PC-3 (cell line): ENCODE data around the gene ARL4D. TPM values are rescaled to one million over a fixed set of nuclear protein-coding genes. Genes with fewer than 3 reads are reported as not detected.

Experiments used
- ATAC-seq: fragments of 200-7000 bp; cut with Tn5 transposase; 2 replicates; pipeline ENCODE4 v1.9.1; 2020; ENCODE audit warnings: mild to moderate bottlenecking, moderate library complexity
- BruUV-seq: library from RNA; stranded (reverse); fragments of 400-500 nt; replicated peaks from 2 replicates; lab custom pipeline; 2021; lab: Mats Ljungman, UMichigan
- CTCF ChIA-PET: fragments of 300-600 bp; sonication (Branson Sonifier 250); formaldehyde crosslinking; loops from one replicate; lab custom pipeline; 2022; ENCODE audit warnings: antibody characterized with exemption; lab: Charles Lee
- POLR2A ChIA-PET: fragments of 300-600 bp; sonication (Branson Sonifier 250); formaldehyde crosslinking; loops from one replicate; lab custom pipeline; 2022; ENCODE audit warnings: antibody characterized with exemption; ENCODE audit not compliant: unreplicated experiment; lab: Charles Lee
- DNase-seq: peaks from one replicate; pipeline ENCODE4 v3.0.0-alpha.2; 2015
- H2AFZ ChIP-seq: fragments of 300-600 bp; sonication (generic); 2 replicates; pipeline ENCODE4 v1.6.0; 2016; ENCODE audit warnings: antibody characterized with exemption, low read length
- H3F3A ChIP-seq: fragments of 300-600 bp; sonication (generic); one replicate; pipeline ENCODE4 v1.6.0; 2017; ENCODE audit warnings: antibody characterized with exemption, low read length, control low read depth, mild to moderate bottlenecking; ENCODE audit not compliant: unreplicated experiment
- H3K27ac ChIP-seq: fragments of 300-600 bp; sonication (generic); 2 replicates; pipeline ENCODE4 v1.5.1; 2016; ENCODE audit warnings: mild to moderate bottlenecking, low read length
- H3K27me3 ChIP-seq: fragments of 300-600 bp; sonication (generic); 2 replicates; pipeline ENCODE4 v1.6.1; 2016; ENCODE audit warnings: low read length, mixed read lengths
- H3K36me3 ChIP-seq: fragments of 300-600 bp; sonication (generic); 2 replicates; pipeline ENCODE4 v1.6.1; 2016; ENCODE audit warnings: low read depth, mixed run types, low read length, mixed read lengths
- H3K4me1 ChIP-seq: fragments of 300-600 bp; sonication (generic); 2 replicates; pipeline ENCODE4 v1.5.1; 2016; ENCODE audit warnings: low read length; ENCODE audit not compliant: insufficient read depth
- H3K4me2 ChIP-seq: fragments of 300-600 bp; sonication (generic); 2 replicates; pipeline ENCODE4 v1.6.0; 2016; ENCODE audit warnings: low read length
- H3K4me3 ChIP-seq: fragments of 300-600 bp; sonication (generic); 2 replicates; pipeline ENCODE4 v1.5.1; 2016; ENCODE audit warnings: mild to moderate bottlenecking, low read length, mixed read lengths
- H3K79me2 ChIP-seq: fragments of 300-600 bp; sonication (generic); 2 replicates; pipeline ENCODE4 v1.6.1; 2017; ENCODE audit warnings: low read length, mixed read lengths
- H3K9ac ChIP-seq: fragments of 300-600 bp; sonication (generic); 2 replicates; pipeline ENCODE4 v1.6.0; 2016; ENCODE audit warnings: mild to moderate bottlenecking, low read length
- H3K9me2 ChIP-seq: fragments of 300-600 bp; sonication (generic); replicated peaks from 2 replicates; pipeline ENCODE4 v1.6.1; 2016; ENCODE audit warnings: mixed run types, low read length, mixed read lengths
- H3K9me3 ChIP-seq: fragments of 300-600 bp; sonication (generic); 2 replicates; pipeline ENCODE4 v1.6.1; 2016; ENCODE audit warnings: low read length, mixed read lengths
- H4K20me1 ChIP-seq: fragments of 300-600 bp; sonication (generic); 2 replicates; pipeline ENCODE4 v1.6.1; 2016; ENCODE audit warnings: low read length, mixed read lengths
- CTCF ChIP-seq: fragments of 300-600 bp; sonication (generic); conservative IDR thresholded peaks from 2 replicates; pipeline ENCODE4 v1.5.1; 2017; ENCODE audit warnings: antibody characterized with exemption, low read depth, mild to moderate bottlenecking, low read length
- EZH2 ChIP-seq: fragments of 300-600 bp; sonication (generic); IDR thresholded peaks from one replicate; pipeline ENCODE4 v1.6.1; 2017; ENCODE audit warnings: antibody characterized with exemption, mild to moderate bottlenecking, low read length; ENCODE audit not compliant: unreplicated experiment
- EZH2phosphoT487 ChIP-seq: fragments of 300-600 bp; sonication (generic); IDR thresholded peaks from 2 replicates; pipeline ENCODE4 v1.6.1; 2018; ENCODE audit warnings: mild to moderate bottlenecking, antibody characterized with exemption, low read length, borderline replicate concordance
- intact Hi-C: fragments of 100-400 bp; cut with micrococcal nuclease; formaldehyde crosslinking; loops from 2 replicates; pipeline ENCODE4 v1.9.0; 2023
- total RNA-seq: library from RNA; depleted of rRNA; stranded (reverse); fragments of >200 nt; gene quantifications from 2 replicates; pipeline ENCODE4 v1.2.3, GENCODE V29; 2014

The ARL4D gene
- total RNA-seq, 1 experiment from 2014 or later, result 14.3 TPM

- H3K9me3 ChIP-seq, result no peaks in the 10 kb centered on the region
- ChIA-PET CTCF (no interaction called here), POLR2A (interaction anchor here (2.1 kb wide), 1 partner anchor 17 kb away, joined by 6 read pairs; no protein-coding TSS in a partner anchor)
- no TSS peak for BruUV-seq
- no peaks in the 10 kb centered on the region for H3K9me2 ChIP-seq
- DNase-seq (no peak), ATAC-seq (no peak)
- intact Hi-C loops, result no loop called here
- no peaks in the 10 kb centered on the region for H4K20me1 ChIP-seq
- no peaks in the 10 kb centered on the region for H3K79me2 ChIP-seq
- no peak overlapping the region for H3K4me3 ChIP-seq
- no peak for TF ChIP-seq CTCF
- no peak overlapping the region for H3K9ac ChIP-seq
- no peak overlapping the region for H3K4me2 ChIP-seq
- no peak overlapping the region for H2AFZ ChIP-seq
- no peaks in the 10 kb centered on the region for H3F3A ChIP-seq
- H3K4me1 ChIP-seq, result peaks cover 3% of the 10 kb centered on the region; the same call in 1 of the 2 replicates
- no peaks in the 10 kb centered on the region for H3K27me3 ChIP-seq
- no peaks in the 10 kb centered on the region; the same call in 1 of the 2 replicates for H3K36me3 ChIP-seq
- no peak overlapping the region for H3K27ac ChIP-seq
Measured at GRCh38 chr17:43385046-43385831, 13.6 kb upstream of the ARL4D start.

- Histone ChIP-seq H3K27me3 (no peaks in the 10 kb centered on the region), H3K4me2 (peak overlapping the region; percentile 93), H3K4me1 (peaks cover 3% of the 10 kb centered on the region; the same call in 1 of the 2 replicates), H3K4me3 (peak overlapping the region; percentile 79), H3K79me2 (no peaks in the 10 kb centered on the region), H3K9ac (peak overlapping the region; percentile 73), H2AFZ (peak overlapping the region; percentile 91), H3F3A (no peaks in the 10 kb centered on the region), H3K36me3 (no peaks in the 10 kb centered on the region; the same call in 1 of the 2 replicates), H3K27ac (peak overlapping the region; percentile 68), H4K20me1 (no peaks in the 10 kb centered on the region), H3K9me2 (no peaks in the 10 kb centered on the region), H3K9me3 (no peaks in the 10 kb centered on the region)
- DNase-seq, result peak; percentile 79
- CTCF ChIA-PET, result interaction anchor here (0.5 to 1.3 kb wide), 2 partner anchors 95 to 285 kb away, joined by 3 to 21 read pairs; partner anchors contain the start of gene DHX8
- ATAC-seq, result peak; percentile 87
- BruUV-seq, result TSS peak; percentile 98
- TF ChIP-seq EZH2 (no peak), CTCF (no peak), EZH2phosphoT487 (no peak)
- POLR2A ChIA-PET, result interaction anchor here (0.5 to 1.3 kb wide), 10 partner anchors 10 to 699 kb away, joined by 3 to 38 read pairs (median 5); partner anchors contain the start of genes ARL4D and DHX8
- intact Hi-C loops, result loop anchor here (2.0 kb wide), 1 partner anchor 20 kb away; no protein-coding TSS in a partner anchor
Measured at GRCh38 chr17:43388359-43389045, 10.3 kb upstream of the ARL4D start.
